Prostate gland (tissue), 2 donors: Measurements from ENCODE around the gene HOXC12.

Source experiments
- POLR2A ChIP-seq: fragments of 450-650 bp; IDR thresholded peaks from one replicate; pipeline ENCODE4 v1.6.1; 2016; ENCODE audit warnings: antibody characterized with exemption, mild to moderate bottlenecking
- POLR2AphosphoS5 ChIP-seq: sonication (generic); formaldehyde crosslinking; IDR thresholded peaks from one replicate; pipeline ENCODE4 v1.6.1; 2017; ENCODE audit warnings: antibody characterized with exemption
- TF ChIP-seq, protein P1 (sequence below), 4 experiments: fragments of 200-600 bp in 2 of 4; fragments of 450-650 bp in 2 of 4; sonication (generic) in 2 of 4; IDR thresholded peaks; 1 replicate in 3 of 4; 2 replicates in 1 of 4; pipeline ENCODE4 v1.5.1; 2016 to 2019; ENCODE audit warnings: antibody characterized with exemption in 4 of 4, mild to moderate bottlenecking in 2 of 4, moderate library complexity in 2 of 4

DNA sequence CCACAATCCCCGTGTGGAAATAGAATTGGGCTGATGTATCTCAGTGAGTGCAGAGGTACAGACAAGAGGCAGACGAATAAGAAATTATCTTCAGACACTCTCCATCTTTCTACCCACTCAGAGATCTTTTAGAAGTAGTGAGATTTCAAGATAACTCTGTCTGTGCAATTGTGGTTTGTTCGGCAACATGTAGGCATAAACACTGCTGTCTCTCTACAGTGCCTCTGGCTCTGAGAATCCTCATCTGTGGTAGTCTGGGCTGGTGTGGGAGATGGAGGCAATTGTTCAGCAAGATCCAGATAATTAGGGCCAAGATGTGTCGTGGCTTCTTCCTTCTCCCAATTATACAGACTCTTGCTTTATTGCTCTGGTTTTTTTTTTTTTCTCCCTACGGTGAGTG lies 13.0 kb upstream of the HOXC12 start:
- TF ChIP-seq, protein P1, sequence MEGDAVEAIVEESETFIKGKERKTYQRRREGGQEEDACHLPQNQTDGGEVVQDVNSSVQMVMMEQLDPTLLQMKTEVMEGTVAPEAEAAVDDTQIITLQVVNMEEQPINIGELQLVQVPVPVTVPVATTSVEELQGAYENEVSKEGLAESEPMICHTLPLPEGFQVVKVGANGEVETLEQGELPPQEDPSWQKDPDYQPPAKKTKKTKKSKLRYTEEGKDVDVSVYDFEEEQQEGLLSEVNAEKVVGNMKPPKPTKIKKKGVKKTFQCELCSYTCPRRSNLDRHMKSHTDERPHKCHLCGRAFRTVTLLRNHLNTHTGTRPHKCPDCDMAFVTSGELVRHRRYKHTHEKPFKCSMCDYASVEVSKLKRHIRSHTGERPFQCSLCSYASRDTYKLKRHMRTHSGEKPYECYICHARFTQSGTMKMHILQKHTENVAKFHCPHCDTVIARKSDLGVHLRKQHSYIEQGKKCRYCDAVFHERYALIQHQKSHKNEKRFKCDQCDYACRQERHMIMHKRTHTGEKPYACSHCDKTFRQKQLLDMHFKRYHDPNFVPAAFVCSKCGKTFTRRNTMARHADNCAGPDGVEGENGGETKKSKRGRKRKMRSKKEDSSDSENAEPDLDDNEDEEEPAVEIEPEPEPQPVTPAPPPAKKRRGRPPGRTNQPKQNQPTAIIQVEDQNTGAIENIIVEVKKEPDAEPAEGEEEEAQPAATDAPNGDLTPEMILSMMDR (IDR thresholded peaks at IDR 0.05): no peak
- TF ChIP-seq POLR2A: no peak
- TF ChIP-seq POLR2AphosphoS5: no peak
